ENCODE data around the gene MIPOL1. TPM values are rescaled to one million over a fixed set of nuclear protein-coding genes. Genes with fewer than 3 reads are reported as not detected.

The MIPOL1 gene
- total and polyA plus RNA-seq, 2 of the 13 experiments (the other 11 are each of a cell fraction or from before 2014, with no cell fraction given) = 8.6 to 34.2 TPM

- no peak for TF ChIP-seq MAFG (CRISPR knock-in tag; IDR thresholded peaks at IDR 0.05)
- no peak for TF ChIP-seq STAT5B (CRISPR knock-in tag; IDR thresholded peaks at IDR 0.05)
- TF ChIP-seq ZFP62 (CRISPR knock-in tag; IDR thresholded peaks at IDR 0.05) = no peak
- no peak for TF ChIP-seq ZNF292 (CRISPR knock-in tag; IDR thresholded peaks at IDR 0.05; ENCODE audit: borderline replicate concordance, low read depth)
- TF ChIP-seq RARG (CRISPR knock-in tag; IDR thresholded peaks at IDR 0.05; ENCODE audit: low read depth) = no peak
- TF ChIP-seq TRAFD1 (CRISPR knock-in tag; IDR thresholded peaks at IDR 0.05; ENCODE audit: borderline replicate concordance) = no peak
- TF ChIP-seq E2F1 (CRISPR knock-in tag; IDR thresholded peaks at IDR 0.05) = no peak
- no peak for TF ChIP-seq ZNF331 (CRISPR knock-in tag; IDR thresholded peaks at IDR 0.05)
- TF ChIP-seq IRF2 (CRISPR knock-in tag; IDR thresholded peaks at IDR 0.05) = no peak
- no peak for TF ChIP-seq RBM39 (IDR thresholded peaks at IDR 0.05; ENCODE audit: low read depth, low read length, poor library complexity, severe bottlenecking)
- TF ChIP-seq GABPA (IDR thresholded peaks at IDR 0.05; ENCODE audit: low read depth, low read length) = no peak
- TF ChIP-seq GABPA (CRISPR knock-in tag; IDR thresholded peaks at IDR 0.05; ENCODE audit: low read depth) = no peak
- TF ChIP-seq REXO4 (CRISPR knock-in tag; IDR thresholded peaks at IDR 0.05; ENCODE audit: borderline replicate concordance) = no peak
- no peak for TF ChIP-seq ZNF224 (CRISPR knock-in tag; IDR thresholded peaks at IDR 0.05)
- no peak for TF ChIP-seq ZNF484 (CRISPR knock-in tag; IDR thresholded peaks at IDR 0.05; ENCODE audit: borderline replicate concordance, low read depth)
- no peak for TF ChIP-seq LBX2 (CRISPR knock-in tag; IDR thresholded peaks at IDR 0.05; ENCODE audit: borderline replicate concordance)
- no peak for TF ChIP-seq KDM5A (IDR thresholded peaks at IDR 0.05; ENCODE audit: borderline replicate concordance, low read length)
- no peak for TF ChIP-seq TOPORS (CRISPR knock-in tag; IDR thresholded peaks at IDR 0.05)
- TF ChIP-seq HNRNPUL1 (IDR thresholded peaks at IDR 0.05; ENCODE audit: low read depth, low read length) = no peak
- no peak for TF ChIP-seq MTA3 (CRISPR knock-in tag; IDR thresholded peaks at IDR 0.05)
- TF ChIP-seq CEBPB (IDR thresholded peaks at IDR 0.05; ENCODE audit: borderline replicate concordance, low read depth, low read length) = peak; percentile 62; the same call in 1 of the 2 replicates
- TF ChIP-seq ARID4A (CRISPR knock-in tag; IDR thresholded peaks at IDR 0.05; ENCODE audit: borderline replicate concordance) = no peak
- TF ChIP-seq CEBPG (CRISPR knock-in tag; IDR thresholded peaks at IDR 0.05) = peak; percentile 72
Measured at GRCh38 chr14:37201724-37202123, 4.0 kb downstream of the MIPOL1 start (continued).
